Eye (tissue), 1 donor: ENCODE data around the gene SLC25A39.

ENCODE experiments used
- DNase-seq: peaks from one replicate; pipeline ENCODE4 v3.0.0-alpha.2; 2015

Gene SLC25A39

DNA sequence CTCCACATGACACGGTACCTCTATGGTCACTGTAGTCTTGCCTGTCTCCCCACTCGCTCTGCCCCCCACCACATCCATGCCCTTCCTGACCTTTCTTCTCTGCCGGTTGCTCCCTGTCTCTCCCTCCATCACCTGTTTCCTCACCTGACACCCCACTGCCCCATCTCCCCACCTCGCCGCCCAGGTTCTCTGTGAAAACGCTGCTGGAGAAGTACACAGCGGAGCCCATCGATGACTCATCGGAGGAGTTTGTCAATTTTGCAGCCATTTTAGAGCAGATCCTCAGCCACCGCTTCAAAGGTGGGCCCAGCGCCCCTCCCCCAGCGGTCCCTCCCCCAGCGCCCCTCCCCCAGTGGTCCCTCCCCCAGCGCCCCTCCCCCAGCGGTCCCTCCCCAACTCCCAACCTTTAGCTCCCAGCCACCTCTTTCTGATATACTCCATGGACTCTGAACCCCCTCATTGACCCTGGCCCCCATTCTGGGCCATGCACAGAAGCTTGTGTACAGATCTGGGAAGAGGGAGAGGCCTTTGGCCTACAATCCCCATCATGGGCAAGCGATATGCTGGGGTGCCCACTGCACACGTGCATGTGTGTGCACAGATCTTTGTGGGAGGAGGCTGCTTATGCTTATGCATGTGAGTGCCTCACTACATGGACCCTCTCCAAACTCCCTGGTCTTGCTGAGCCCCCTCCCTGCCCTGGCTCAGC lies 12.1 kb downstream of the SLC25A39 start:
- no peak for DNase-seq

GRCh38 chr17:44311562-44312181 lies 13.0 kb downstream of the SLC25A39 start:
- no peak for DNase-seq

- DNase-seq: peak; percentile 51
Observed at GRCh38 chr17:44310609-44311376, 13.8 kb downstream of the SLC25A39 start.

- DNase-seq: no peak
Observed at GRCh38 chr17:44310188-44310587, 14.4 kb downstream of the SLC25A39 start.

- no peak for DNase-seq
Observed at GRCh38 chr17:44309472-44309871, 15.2 kb downstream of the SLC25A39 start.

DNA sequence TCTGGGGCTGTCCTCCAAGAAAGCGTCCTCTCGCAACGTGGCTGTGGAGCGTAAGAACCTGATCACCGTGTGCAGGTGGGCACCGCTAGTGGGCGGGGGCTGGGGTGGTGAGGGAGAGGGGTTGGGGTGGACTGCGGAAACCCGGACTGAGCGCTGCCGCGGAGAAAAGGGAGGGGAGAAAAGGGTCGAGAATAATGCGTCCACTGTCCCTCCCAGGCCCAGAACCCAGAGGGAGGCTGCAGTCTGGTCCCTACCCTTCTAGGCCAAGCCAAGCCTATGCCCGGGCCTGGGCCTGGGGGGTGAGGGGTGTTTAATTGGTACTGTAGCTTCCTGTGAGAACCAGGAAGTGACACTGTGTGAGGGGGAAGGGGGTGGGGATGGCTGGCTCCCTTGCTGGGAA lies 15.8 kb downstream of the SLC25A39 start:
- no peak for DNase-seq

- peak; percentile 97 for DNase-seq
Observed at GRCh38 chr17:44308320-44308818, 16.3 kb downstream of the SLC25A39 start, which contains the start of gene RUNDC3A. RUNDC3A (plus strand) TSS chr17:44308601; CDS start chr17:44308833, 232 bp downstream.

GRCh38 chr17:44307387-44308186 lies 17.0 kb downstream of the SLC25A39 start:
- peak; percentile 89 for DNase-seq

GRCh38 chr17:44304651-44305050 lies 20.0 kb downstream of the SLC25A39 start:
- no peak for DNase-seq

GRCh38 chr17:44297975-44298374 lies 26.6 kb downstream of the SLC25A39 start:
- DNase-seq: no peak

DNA sequence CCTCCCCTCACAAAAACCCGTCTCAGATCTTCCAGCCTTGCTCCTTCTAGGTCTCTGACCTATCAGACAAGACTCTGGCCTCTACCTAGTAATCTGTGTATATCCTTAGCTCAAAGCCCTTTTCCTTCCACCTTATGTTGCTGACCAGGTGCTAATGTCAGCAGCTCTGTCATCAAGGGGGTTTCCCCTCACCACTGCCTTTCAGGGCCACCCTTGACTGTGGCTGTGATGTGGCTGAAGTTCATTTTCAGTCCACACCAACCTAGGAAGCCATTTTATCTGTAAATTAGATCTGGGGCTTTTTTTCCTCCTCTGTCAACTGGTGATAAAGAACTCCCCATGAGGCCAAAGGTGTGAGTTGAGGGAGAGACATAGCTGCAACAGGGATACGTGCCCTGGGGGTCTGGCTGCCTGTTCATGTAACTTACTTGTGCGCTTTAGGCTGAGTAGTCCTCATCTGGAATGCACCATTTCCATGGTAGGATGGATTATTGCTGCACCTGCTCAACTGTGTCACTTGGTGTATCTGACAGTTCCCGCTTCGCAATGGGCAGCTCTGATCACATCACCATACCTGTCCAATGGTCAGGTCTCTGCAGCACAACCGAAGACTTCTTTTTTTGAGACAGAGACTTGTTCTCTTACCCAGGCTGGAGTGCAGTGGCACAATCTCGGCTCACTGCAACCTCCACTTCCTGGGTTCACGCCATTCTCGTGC lies 31.0 kb downstream of the SLC25A39 start:
- no peak for DNase-seq

DNA sequence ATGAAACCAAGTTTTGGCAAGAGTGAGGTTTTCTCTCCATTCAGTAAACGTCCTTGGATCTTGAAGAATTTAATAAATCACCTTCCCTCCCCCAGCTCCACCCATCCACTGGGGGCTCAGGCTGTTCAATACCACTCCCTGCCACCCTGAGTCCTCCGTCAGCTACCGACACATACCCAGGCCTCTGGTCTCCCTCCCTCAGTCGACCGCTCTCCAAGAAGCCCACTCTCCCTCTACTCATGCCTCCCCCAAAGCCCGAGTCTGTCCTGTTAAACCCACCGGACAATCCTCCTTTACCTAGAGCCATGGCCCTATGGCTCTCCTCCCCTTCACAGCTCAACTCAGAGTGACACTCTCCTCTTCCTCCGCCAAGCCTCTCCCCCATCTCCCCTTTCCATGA lies 37.0 kb downstream of the SLC25A39 start:
- DNase-seq: no peak

DNA sequence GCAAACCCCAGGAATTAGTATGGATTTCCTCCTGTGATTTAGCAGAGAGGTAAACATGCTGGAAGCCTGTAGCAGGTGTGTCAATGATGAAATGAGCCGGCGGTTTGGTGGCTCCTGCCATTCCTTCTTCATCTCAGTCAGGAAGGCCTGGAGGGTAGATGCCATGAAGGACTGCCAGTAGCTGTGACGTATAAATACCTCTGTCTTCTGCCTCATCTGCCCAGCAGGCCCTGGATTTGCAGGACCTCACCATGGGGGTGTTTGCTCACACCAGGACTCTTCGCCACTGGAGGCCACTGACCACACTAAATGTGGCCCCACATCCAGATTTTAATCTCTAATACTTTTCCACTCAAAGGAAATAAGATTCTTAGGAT lies 40.6 kb downstream of the SLC25A39 start:
- no peak for DNase-seq

DNA sequence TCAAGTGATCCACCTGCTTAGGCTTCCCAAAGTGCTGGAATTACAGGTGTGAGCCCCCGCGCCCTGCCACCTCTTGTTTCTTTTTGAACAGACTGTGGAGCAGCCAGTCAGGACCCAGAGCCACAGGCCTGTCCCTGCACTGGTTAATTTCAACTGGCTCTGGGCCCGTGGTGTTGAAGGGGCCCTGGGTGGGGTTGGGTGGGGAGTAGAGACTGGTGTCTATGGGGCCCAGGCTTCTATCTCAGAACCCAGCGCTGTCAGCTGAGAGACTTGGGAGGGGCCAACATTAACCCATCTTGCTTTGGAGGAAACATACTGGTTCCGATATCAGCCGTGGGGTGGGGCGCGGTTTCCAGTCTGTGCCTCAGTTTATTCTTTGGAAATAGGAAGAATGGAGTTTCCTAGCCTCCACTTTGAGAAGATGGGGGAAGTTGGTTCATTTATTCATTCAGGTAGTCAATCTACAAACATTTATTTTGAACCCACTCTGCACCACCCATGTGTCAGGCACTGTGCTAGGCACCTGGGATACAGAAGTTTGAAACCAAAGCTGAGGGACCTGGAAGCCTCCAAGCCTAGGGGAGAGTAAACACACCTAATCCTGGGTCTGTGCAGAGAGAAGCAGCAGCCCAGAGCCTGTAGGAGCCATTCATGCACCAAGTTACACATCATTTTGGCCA lies 41.1 kb downstream of the SLC25A39 start:
- DNase-seq: no peak

DNA sequence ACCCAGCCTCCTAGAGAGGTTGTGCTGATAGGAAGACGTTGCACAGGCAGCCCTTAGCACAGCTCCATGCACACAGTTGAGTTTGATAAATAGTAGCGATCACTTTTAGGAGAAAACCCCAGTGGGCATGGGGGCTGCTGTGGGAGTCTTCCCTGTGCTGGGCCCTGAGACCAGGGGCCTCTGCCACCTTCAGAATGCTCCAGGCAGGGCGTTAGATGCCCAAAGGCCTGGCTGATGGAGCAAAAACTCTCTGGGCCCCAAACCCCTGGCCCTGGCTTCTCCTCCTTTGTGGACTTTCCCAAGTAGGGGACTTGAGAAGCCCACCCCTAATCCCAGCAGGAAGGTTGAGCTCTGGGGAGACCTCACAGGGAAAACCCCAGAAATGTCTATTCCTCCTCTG lies 42.4 kb downstream of the SLC25A39 start:
- DNase-seq: no peak

DNA sequence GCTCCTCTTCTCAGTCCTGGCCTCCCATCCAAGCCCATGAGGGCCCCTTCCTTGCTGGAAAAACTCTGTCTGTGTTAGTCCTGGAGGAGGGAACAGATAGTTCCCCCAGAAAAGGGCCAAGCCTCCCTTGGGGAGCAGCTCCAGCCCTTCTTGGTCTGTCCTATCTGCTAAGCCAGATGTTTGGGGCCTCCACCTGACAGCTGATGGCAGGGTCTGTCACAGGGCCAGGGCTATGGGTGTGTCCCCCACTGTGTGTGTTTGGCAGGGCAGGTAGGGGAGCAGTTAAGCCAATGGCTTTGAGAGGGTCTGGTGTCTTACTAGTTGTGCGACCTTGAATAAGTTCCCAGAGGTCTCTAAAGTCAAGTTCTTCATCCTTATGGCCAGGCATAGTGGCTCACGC lies 43.1 kb downstream of the SLC25A39 start:
- DNase-seq: no peak

- DNase-seq: no peak
Observed at GRCh38 chr17:44280392-44280937, 44.2 kb downstream of the SLC25A39 start.

DNA sequence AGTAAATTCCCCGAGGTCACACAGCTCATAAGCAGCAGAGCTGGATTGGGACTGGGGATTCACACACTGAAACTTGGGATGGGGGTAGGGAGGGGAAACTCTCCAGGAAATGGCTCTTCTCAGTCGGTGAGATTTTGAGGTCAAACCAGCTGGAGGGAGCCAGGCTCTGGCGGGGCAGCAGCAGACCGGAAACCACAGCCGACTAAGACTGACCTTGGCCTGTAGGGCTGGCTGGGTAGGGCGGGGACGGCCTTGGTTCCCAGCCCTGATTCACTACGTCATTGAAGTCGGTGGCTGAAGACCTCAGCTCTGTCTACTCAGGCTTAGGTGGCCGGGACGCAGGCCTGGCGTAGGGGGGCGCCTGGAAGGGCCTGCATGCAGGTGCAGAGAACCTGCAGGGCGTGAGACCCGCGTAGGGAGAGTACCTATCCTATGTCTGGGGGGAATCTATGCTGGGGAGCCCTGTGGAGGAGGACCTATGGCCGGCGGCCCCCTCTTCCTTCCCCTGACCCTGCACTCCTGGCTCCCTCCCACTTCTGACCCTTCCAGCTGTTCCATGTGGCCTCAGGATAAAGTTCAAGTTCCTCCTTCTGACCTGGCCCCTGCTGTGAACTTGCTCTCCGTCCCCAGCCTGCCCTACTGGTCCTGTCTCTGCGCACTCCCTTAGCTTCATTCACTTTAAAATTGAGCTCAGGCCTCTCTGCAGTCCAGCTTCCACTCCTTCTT lies 44.8 kb downstream of the SLC25A39 start:
- DNase-seq: peak; percentile 30

DNA sequence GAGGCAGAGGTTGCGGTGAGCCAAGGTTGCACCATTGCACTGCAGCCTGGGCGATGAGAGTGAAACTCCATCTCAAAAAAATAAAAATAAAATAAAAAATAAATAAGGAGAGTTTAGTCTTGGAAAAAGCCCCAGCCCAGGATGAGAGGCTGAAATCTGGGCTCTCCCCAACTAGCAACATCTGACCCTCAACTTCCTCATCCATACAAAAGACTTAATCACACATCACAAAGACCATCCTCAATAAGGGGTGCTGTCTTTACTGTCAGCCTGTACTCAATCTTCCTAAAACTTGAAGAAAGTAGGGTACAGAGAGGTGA lies 45.3 kb downstream of the SLC25A39 start:
- no peak for DNase-seq

DNA sequence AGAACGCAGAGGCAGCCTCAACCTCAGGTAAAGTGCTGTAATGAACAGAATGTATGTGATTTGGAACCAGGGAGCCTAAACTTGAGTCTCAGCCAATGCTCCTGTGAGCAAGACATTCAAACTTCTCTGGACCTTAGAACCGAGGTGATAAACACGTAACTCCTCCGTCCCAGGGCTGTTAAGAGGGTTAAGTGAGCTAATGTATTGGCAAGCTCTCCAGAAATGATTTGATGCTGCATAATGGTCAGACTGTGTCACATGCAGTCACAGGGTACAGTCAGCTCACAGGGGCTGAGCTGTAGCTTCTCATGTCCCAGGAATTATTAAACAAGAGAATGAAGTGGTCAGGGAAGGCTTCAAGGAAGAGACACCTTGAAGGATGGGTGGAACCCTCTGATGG lies 46.6 kb downstream of the SLC25A39 start:
- DNase-seq: no peak

GRCh38 chr17:44273607-44274006 lies 51.0 kb downstream of the SLC25A39 start:
- no peak for DNase-seq
